Muscle layer of duodenum (tissue), 2 donors: Measurements from ENCODE around the gene CCDC24.
A peak's percentile ranks its signal among the peaks of the same experiment; 100 is the strongest.

Source experiments
- H3K27ac ChIP-seq: one replicate; pipeline ENCODE4 v1.7.0; 2013; ENCODE audit warnings: mild to moderate bottlenecking, low read length
- H3K27me3 ChIP-seq: one replicate; pipeline ENCODE4 v1.7.0; 2013; ENCODE audit warnings: low read depth, mild to moderate bottlenecking, control low read depth, low read length
- H3K36me3 ChIP-seq, 2 donors: one replicate each; pipeline ENCODE4 v1.7.0; 2013; ENCODE audit warnings: low read length in 2 of 2, control low read depth in 1 of 2, mild to moderate bottlenecking in 1 of 2; ENCODE audit not compliant: insufficient read depth in 2 of 2, control insufficient read depth in 1 of 2
- H3K4me1 ChIP-seq, 2 donors: one replicate each; pipeline ENCODE4 v1.7.0; 2013; ENCODE audit warnings: low read length in 2 of 2, mild to moderate bottlenecking in 2 of 2, control low read depth in 1 of 2, moderate library complexity in 1 of 2; ENCODE audit not compliant: insufficient read depth in 2 of 2, control insufficient read depth in 1 of 2
- H3K4me3 ChIP-seq, 2 donors: one replicate each; pipeline ENCODE4 v1.7.0; 2013; ENCODE audit warnings: low read length in 2 of 2, low read depth in 1 of 2, mild to moderate bottlenecking in 1 of 2
- H3K9me3 ChIP-seq, 2 donors: one replicate each; pipeline ENCODE4 v1.7.0; 2013; ENCODE audit warnings: low read length in 2 of 2, control low read depth in 1 of 2, mild to moderate bottlenecking in 1 of 2; ENCODE audit not compliant: control insufficient read depth in 1 of 2
- donor health status: healthy.

CCDC24 gene

DNA sequence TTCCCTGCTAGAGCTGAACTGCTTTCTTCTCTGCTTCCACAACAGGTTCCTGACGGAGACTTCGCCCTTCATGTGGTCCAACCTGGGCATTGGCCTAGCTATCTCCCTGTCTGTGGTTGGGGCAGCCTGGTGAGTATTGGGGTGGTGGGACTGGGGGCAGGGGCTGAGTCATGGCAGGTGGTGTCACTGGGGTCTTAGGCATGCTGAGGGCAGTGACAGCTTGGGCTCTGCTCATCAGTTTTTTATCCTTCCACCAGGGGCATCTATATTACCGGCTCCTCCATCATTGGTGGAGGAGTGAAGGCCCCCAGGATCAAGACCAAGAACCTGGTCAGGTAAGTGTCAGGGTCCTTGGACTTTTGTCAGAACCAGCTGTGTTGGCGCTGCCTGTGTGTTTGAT, 15.4 kb upstream of the CCDC24 start:
- Histone ChIP-seq H3K27me3 (no peaks in the 10 kb centered on the region), H3K4me1 (peaks cover 8 to 45% of the 10 kb centered on the region in 2 donors), H3K27ac (no peak overlapping the region), H3K9me3 (no peaks in the 10 kb centered on the region), H3K36me3 (peaks cover 17 to 25% of the 10 kb centered on the region in 2 donors), H3K4me3 (peak overlapping the region; percentile 88 to 92)

- Histone ChIP-seq H3K9me3 (no peaks in the 10 kb centered on the region), H3K27ac (no peak overlapping the region), H3K27me3 (no peaks in the 10 kb centered on the region), H3K4me3 (peak overlapping the region in 1 of 2 donors; percentile 88), H3K4me1 (peaks cover 8 to 44% of the 10 kb centered on the region in 2 donors), H3K36me3 (peaks cover 17 to 23% of the 10 kb centered on the region in 2 donors)
Measured at GRCh38 chr1:43976890-43977289, 14.5 kb upstream of the CCDC24 start.

DNA sequence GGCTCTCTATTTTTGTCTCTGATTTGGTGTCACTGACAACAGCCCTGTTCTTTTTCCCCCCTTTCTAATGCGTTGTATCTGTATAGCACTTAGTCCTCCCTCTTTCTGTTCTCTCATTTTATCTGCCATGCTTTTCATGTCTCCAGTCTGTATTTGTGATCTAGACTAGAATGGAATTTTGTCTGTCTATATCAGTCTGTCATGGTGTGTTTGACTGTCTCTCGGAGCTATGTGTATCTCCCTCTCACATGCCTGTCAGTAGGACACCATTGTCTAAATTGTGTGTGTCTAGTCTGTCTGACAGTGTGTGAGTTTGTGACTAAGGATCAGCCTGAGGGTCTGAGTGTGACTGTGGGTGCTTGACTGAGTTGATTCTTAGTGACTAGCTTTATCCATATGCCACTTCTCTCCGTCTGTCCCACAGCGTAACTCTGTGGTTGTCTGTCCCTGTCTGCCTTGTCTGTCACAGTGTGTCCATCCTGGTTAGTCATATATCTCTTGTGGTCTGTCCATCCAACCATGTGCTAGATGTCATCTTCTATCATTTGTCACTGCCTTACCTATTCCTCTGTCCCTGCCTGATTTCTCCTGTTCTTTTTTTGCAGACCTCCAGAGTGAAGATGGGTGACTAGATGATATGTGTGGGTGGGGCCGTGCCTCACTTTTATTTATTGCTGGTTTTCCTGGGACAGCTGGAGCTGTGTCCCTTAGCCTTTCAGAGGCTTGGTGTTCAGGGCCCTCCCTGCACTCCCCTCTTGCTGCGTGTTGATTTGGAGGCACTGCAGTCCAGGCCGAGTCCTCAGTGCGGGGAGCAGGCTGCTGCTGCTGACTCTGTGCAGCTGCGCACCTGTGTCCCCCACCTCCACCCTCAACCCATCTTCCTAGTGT, 13.8 kb upstream of the CCDC24 start:
- Histone ChIP-seq H3K27ac (no peak overlapping the region), H3K9me3 (no peaks in the 10 kb centered on the region), H3K27me3 (no peaks in the 10 kb centered on the region), H3K36me3 (peaks cover 16 to 17% of the 10 kb centered on the region in 2 donors), H3K4me3 (no peak overlapping the region), H3K4me1 (peaks cover 8 to 44% of the 10 kb centered on the region in 2 donors)

DNA sequence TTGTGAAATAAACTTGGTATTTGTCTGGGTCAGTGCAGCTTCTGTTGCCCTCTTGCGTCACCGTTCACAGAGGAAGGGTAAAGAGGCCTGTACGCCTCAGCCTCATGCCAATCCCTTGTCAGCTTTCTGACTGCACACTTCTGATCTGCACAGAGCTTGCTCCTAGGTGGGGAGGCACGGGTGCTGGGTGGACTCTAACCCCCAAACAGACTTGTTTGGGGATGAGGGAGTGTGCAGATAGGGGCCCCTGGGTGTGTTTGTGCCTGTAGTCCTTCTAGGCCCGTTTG, 13.2 kb upstream of the CCDC24 start:
- Histone ChIP-seq H3K9me3 (no peaks in the 10 kb centered on the region), H3K4me3 (peak overlapping the region in 1 of 2 donors; percentile 69), H3K36me3 (peaks cover 13 to 17% of the 10 kb centered on the region in 2 donors), H3K4me1 (peaks cover 8 to 44% of the 10 kb centered on the region in 2 donors), H3K27ac (no peak overlapping the region), H3K27me3 (no peaks in the 10 kb centered on the region)

- no peaks in the 10 kb centered on the region for H3K27me3 ChIP-seq
- no peak within 1 kb of the TSS for H3K27ac ChIP-seq
- H3K36me3 ChIP-seq: peaks cover 13 to 17% of the 10 kb centered on the region in 2 donors
- H3K9me3 ChIP-seq: no peaks in the 10 kb centered on the region
- H3K4me3 ChIP-seq: peak within 1 kb of the TSS; percentile 56 to 70
- peaks cover 8 to 43% of the 10 kb centered on the region in 2 donors for H3K4me1 ChIP-seq
Measured at GRCh38 chr1:43978551-43979260, 12.7 kb upstream of the CCDC24 start, which contains the start of gene B4GALT2. B4GALT2 (plus strand) TSS chr1:43979210; CDS start chr1:43981161, 1,951 bp downstream.

DNA sequence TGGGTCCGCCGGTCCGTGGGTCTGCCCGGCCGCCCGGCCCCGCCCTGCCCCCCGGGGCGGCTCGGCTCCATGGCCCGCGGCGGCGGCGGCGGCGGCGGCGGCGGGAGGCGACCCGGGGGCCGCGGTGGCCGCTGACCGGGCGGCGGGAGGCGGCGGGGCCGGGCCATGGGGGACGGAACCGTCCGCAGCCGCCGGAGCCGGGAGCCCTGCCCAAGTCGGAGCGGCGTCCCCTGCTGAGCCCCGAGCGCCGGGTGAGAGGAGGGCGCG, 12.2 kb upstream of the CCDC24 start:
- peak overlapping the region in 1 of 2 donors; percentile 70 for H3K4me3 ChIP-seq
- peaks cover 8 to 38% of the 10 kb centered on the region in 2 donors for H3K4me1 ChIP-seq
- H3K9me3 ChIP-seq: no peaks in the 10 kb centered on the region
- H3K36me3 ChIP-seq: peaks cover 13 to 17% of the 10 kb centered on the region in 2 donors
- no peaks in the 10 kb centered on the region for H3K27me3 ChIP-seq
- H3K27ac ChIP-seq: no peak overlapping the region

DNA sequence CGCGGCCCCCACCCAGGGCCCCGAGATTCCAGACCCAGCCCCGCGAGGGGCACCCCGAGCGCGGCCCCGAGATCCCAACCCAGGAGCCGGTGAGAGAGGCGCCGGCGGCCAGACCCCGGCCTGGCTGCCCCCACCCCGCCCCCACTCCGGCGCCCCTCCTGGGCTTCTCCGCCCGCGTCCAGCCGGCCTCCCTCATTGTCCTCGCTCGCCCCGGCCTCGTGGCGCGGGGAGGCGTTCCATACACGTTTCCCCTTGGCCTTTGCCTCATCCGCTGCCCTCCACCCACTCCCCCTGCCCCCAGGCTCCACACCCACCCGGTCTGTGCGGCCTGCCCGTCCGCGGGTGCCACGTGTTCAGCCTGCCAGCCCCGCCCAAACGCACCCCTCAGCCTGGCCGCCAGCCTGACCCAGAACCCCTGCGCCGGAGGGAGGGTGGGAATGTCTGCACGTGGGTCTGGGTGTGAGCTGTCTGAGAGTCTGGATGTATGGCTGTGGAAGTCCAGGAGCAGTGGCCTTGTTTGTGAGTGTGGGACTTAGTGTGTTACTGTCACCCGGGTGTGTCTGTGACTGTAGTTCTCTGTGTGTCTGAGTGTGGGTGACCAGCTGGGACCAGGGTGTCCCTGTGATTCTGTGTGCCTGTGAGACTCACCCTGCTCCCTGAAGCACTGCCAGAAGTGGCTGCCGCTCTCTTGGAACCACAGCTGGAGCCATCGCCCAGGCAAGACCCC, 11.7 kb upstream of the CCDC24 start:
- Histone ChIP-seq H3K9me3 (no peaks in the 10 kb centered on the region), H3K4me1 (peaks cover 8 to 36% of the 10 kb centered on the region in 2 donors), H3K27ac (no peak overlapping the region), H3K27me3 (no peaks in the 10 kb centered on the region), H3K36me3 (peaks cover 13 to 17% of the 10 kb centered on the region in 2 donors), H3K4me3 (peak overlapping the region; percentile 55 to 70)

- Histone ChIP-seq H3K36me3 (peaks cover 11 to 17% of the 10 kb centered on the region in 2 donors), H3K27me3 (no peaks in the 10 kb centered on the region), H3K27ac (no peak overlapping the region), H3K9me3 (no peaks in the 10 kb centered on the region), H3K4me1 (peaks cover 8 to 34% of the 10 kb centered on the region in 2 donors), H3K4me3 (peak overlapping the region; percentile 55 to 70)
Measured at GRCh38 chr1:43980255-43981134, 10.9 kb upstream of the CCDC24 start.

- peaks cover 17% of the 10 kb centered on the region in 2 donors for H3K36me3 ChIP-seq
- H3K9me3 ChIP-seq: no peaks in the 10 kb centered on the region
- peaks cover 8 to 28% of the 10 kb centered on the region in 2 donors for H3K4me1 ChIP-seq
- H3K4me3 ChIP-seq: no peak overlapping the region
- H3K27me3 ChIP-seq: no peaks in the 10 kb centered on the region
- no peak overlapping the region for H3K27ac ChIP-seq
Measured at GRCh38 chr1:43981135-43981491, 10.3 kb upstream of the CCDC24 start.

GRCh38 chr1:43981636-43982035, 9.8 kb upstream of the CCDC24 start:
- Histone ChIP-seq H3K4me1 (peaks cover 8 to 23% of the 10 kb centered on the region in 2 donors), H3K27ac (no peak overlapping the region), H3K9me3 (no peaks in the 10 kb centered on the region), H3K36me3 (peaks cover 11 to 15% of the 10 kb centered on the region in 2 donors), H3K27me3 (no peaks in the 10 kb centered on the region), H3K4me3 (no peak overlapping the region)
